Upper lobe of left lung (tissue), 4 donors: ENCODE data around the gene EEF1AKMT3.

Experiments
- CTCF ChIP-seq, 6 experiments: fragments of 450-650 bp in 4 of 6; fragments of 200-600 bp in 2 of 6; sonication (generic) in 2 of 6; IDR thresholded peaks; one replicate each; pipeline ENCODE4 v1.5.1; 2016 to 2019; ENCODE audit warnings: antibody characterized with exemption in 6 of 6
- POLR2A ChIP-seq, 4 donors: fragments of 450-650 bp; IDR thresholded peaks; one replicate each; pipeline ENCODE4 v1.5.1; 2016 to 2017; ENCODE audit warnings: antibody characterized with exemption in 4 of 4, mild to moderate bottlenecking in 2 of 4

- TF ChIP-seq CTCF (IDR thresholded peaks at IDR 0.05), result peak in 1 of 6 experiments; percentile 10
- peak in 1 of 4 donors; percentile 10 for TF ChIP-seq POLR2A (IDR thresholded peaks at IDR 0.05)
These were observed 19.8 kb upstream of the EEF1AKMT3 start for GRCh38 chr12:57752668-57753000.
